ENCODE data around the gene TMEM51. TPM values are rescaled to one million over a fixed set of nuclear protein-coding genes. Genes with fewer than 3 reads are reported as not detected.
"Not testable (repeated sequence)": the region's sequence is repeated elsewhere in the genome, so short reads cannot be mapped to it uniquely, and the experiment has no call there.

Gene TMEM51
- total RNA-seq, 1 donor from 2014 or later = 37.4 TPM

GRCh38 chr1:15154480-15155036, 1.0 kb downstream of the TMEM51 start:
- DNase-seq (ENCODE audit: low read depth) = no peak

- no peak for DNase-seq (ENCODE audit: low read depth)
These were observed 1.6 kb downstream of the TMEM51 start for GRCh38 chr1:15155191-15155590.

DNA sequence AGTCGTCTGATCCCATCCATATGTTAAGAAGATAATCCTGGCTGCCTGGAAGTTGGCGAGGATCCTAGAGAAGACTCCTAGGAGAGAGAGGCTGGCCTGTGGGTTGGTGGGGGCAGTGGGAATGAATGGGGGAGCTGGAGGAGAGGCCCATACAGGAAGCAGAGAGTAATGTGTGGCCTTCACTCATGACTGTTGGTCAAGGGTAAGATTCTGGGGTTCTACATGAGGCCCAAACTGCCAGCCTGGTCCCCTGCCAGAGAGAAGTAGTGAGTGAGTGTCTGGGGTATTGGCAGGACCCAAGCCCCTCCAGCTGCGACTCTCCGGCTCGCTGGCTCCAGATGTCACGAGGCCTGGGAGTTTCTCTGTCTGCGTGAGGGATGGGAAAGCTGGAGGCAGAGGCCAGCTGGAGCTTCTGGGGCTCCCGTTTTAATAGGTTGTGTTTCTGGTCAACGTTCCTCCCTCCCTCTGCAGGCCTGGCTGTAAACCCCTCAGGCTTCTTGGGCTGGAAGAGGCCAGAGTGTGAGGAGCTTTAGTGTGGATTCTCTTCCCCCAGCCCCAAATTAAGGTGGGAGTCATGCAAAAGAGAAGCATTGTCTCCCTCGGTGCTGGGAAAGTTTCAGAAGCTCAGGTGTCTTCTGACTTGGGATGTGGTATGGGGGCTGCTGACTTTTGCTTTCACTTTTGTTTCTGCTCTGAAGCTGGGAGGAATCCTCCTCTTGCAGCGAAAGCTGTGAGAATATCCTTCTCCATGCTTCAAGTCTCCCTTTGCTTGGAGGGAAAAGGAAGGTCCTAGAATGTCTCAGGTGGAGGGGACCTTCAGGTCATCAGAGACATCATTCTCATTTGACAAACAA, 2.6 kb downstream of the TMEM51 start:
- DNase-seq (ENCODE audit: low read depth) = no peak

- no peak for DNase-seq (ENCODE audit: low read depth)
These were observed 3.3 kb downstream of the TMEM51 start for GRCh38 chr1:15156807-15157380.

- no peak for DNase-seq (ENCODE audit: low read depth)
These were observed 4.2 kb downstream of the TMEM51 start for GRCh38 chr1:15157524-15158399.

DNA sequence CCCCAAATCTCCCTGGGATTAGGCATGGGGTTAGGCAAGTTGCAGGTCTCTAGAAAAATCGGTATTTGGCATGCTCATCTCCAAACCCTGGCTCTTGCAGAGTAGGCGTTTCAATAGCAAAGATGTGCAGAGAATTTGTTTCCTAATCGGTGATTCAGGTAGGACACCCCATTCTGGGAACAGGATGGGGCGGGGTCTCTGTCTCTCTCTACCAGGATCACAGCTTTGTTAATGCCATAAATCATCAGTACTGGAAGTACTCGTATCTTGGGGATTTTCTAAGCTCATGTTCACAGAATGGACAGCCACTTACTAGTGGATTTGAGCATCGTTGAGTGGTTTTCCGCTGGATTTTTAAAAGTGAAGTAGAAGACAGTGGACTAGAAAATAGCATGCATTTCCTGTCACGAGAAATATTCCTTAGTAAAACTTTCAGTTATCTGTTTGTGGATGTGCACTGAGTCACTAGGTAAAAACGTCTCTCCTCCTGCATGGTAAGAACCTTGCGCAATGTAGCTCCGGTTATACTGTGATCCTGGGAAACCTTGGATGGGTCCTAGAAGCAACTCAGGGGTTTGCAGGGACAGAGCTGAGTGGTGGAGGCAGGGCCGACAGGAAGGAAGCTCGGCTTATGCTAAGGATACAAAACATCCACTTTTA, 5.1 kb downstream of the TMEM51 start:
- peak; percentile 95 for DNase-seq (ENCODE audit: low read depth)

DNA sequence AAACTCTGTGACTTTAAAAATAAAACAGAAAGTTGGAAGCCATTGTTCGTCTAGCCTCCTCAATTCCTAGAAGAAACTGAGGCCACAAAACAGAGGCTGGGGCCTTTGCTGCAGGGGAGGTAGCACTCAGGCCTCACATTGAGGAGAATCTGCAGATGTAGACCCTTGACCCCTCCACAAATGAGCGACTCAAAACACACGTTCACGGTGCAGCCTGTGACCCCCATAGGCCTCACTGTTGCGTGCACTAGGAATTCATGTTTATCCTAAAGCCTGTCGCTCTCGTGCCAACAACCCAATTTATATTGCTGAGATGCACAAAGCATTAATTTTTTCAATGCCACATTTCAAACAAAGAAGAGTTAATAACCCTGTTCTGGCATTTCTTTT, 5.6 kb downstream of the TMEM51 start:
- no peak for DNase-seq (ENCODE audit: low read depth)

- no peak for DNase-seq (ENCODE audit: low read depth)
These were observed 7.1 kb downstream of the TMEM51 start for GRCh38 chr1:15160626-15161025.

- DNase-seq (ENCODE audit: low read depth) = no peak
These were observed 13.8 kb downstream of the TMEM51 start for GRCh38 chr1:15167386-15167785.

DNA sequence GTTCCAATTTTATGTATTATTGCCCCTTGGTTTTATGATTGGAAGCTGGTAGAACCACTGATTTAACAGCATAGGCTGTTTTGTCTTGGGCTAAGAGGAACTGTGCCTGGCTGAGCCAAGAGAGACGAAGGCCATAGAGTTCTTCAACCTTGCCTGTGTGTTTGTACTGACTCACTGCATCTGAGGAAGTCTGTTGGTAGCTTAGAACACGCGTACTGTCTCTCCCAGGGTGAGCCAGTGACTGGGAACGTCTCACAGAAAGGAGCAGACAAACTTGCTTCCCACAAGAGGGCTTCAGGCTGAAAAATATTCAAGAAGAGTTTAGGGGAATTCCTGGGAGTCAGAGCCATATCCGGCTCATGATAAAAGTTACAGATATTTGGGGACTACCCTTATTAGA, 14.9 kb downstream of the TMEM51 start:
- peak; percentile 99 for DNase-seq (ENCODE audit: low read depth)

- no peak for DNase-seq (ENCODE audit: low read depth)
These were observed 16.5 kb downstream of the TMEM51 start for GRCh38 chr1:15170071-15170470.

DNA sequence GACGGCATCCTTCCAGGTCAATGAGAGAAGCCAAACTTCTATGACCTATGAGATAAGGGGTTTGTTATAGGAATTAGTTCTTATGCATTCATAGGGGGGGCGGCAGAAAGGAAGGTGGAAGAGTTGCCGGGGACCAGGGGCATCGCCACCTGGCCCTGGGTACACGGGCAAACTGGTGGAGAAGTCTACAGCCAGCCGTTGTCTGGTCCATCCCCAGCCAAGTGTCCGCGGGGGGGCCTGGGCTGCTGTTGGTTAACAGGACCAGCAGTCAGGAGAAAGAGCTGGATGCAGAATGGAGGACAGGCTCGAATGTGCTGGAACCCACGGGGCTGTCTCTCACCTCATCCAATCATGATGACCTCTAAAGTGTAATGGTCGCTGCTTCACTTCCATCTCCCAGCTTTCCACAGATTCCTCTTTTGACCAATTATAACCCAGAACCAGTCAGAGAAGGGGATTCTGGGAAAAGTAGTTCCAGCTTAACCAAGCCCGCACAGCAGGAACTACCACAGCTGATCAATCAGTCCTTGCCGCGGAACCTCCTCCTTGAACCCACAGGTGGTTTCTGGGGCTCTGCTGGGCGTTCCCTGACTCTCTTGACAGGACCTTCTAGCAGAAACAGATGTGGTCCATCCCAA, 17.8 kb downstream of the TMEM51 start:
- DNase-seq (ENCODE audit: low read depth) = no peak

DNA sequence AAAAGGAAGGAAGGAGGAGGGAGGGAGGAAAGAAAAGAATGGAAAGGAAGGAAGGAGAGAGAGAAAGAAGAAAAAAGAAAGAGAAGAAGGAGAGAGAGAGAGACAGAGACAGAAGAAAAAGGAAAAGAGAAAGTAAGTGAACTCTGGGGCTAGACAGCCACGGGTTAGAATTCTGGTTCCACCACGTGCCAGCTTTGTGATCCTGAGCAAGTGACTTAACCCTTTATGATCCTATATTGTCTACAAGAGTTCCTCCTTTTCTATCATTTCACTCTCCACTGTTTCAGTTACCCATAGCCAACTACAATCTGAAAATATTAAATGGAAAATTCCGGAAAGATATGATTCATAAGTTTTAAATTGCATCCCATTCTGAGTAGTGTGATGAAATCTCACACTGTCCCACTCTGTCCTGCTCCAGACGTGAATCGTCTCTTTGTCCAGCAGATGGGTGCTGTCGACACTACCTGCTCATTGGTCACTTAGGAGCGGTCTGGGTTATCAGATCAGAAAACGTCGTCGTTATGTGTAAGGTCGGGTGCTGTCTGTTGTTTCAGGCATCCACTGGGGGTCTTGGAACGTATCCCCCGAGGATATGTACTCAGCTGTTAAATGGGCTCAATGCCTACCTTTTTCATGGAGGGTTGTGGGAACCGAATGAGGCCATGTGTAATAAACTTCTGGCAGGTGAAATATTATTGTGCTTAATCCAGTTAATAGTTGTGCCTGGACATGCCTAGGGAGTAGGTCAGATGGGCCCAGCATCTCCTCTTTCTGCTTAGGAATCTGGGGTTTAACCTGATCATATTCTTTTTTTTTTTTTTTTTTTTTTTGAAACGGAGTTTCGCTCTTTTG, 19.1 kb downstream of the TMEM51 start:
- DNase-seq (ENCODE audit: low read depth) = no peak

GRCh38 chr1:15173863-15174614, 20.5 kb downstream of the TMEM51 start:
- DNase-seq (ENCODE audit: low read depth) = peak; percentile 79

DNA sequence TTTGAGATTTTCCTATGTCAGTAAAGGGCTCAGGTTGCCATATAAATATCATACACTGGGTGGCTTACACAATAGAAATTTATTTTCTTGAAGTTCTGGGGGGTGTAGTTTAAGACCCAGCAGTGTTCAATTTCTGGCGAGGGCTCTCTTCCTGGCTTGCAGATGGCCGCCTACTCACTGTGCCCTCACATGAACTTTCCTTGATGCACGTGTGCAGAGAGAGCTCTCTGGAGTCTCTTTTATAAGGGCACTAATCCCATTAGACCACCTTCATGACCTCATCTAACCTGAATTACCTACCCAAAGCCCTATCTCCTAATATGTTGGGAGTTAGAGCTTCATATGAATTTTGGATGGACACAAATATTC, 21.1 kb downstream of the TMEM51 start:
- DNase-seq (ENCODE audit: low read depth) = no peak

GRCh38 chr1:15175324-15176094, 22.0 kb downstream of the TMEM51 start:
- DNase-seq (ENCODE audit: low read depth) = not testable (repeated sequence)

DNA sequence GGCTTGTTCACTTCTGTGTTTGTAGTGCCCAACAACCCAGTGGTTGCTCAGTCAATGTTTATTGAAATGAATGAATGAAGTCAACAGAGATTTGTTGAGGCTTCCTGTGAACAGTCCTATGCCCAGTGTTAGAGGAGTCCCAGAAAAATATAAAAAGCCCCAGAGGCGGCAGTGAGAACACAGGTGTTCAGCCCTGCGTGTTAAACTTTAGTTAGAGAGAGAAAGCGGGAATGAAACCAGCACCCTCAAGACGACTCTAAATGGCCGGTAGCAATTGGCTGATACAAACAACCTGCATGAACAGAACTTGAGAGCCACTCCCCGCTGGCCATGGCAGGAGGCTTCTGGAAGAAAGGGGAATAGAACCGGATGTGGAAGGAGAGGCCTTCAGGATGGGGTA, 22.6 kb downstream of the TMEM51 start:
- no peak for DNase-seq (ENCODE audit: low read depth)

DNA sequence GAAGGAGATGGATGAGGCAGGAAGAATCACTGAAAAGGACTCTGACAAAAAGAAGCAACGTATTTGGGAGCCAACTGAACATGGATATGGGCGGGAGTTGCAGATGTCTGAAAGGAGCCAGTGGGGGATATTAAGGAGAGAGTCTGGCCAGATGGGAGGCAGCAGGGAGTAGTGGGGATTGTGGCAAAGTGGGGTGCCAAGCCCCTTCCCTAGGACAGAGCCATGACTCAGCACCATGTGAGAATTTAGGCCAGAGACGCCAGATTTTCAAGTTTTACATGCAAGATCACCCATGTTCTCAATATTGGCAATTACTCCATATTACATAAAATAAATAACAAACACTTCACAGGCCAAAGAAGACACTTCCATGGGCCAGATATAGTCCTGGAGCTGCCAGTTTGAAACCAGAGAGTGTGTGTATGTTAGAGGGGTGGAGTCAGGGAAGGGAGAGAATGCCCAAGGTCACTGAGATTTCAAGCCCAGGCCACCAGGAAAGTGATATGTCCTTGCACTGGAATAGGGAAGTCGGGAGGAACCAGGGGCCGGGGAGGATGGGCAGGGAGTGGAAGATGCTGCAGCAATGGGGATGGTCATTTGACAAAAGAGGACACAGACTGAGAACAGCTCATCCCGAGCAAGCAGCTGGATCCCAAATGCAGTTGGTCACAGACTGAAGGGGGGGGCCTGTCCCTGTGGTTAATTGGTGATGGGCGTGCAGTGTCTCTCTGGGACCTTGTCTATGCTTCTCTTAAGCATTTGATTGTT, 23.5 kb downstream of the TMEM51 start:
- DNase-seq (ENCODE audit: low read depth) = no peak
